Neuron (in vitro differentiated cells): ENCODE data around the gene CAPS.
"Not testable (repeated sequence)": the region's sequence is repeated elsewhere in the genome, so short reads cannot be mapped to it uniquely, and the experiment has no call there.

Experiments used
- H2AFZ ChIP-seq: one replicate; pipeline ENCODE4 v1.6.1; 2013; ENCODE audit warnings: low read depth, mild to moderate bottlenecking, inconsistent platforms, low read length, moderate library complexity
- H3K27me3 ChIP-seq: one replicate; pipeline ENCODE4 v1.6.1; 2013; ENCODE audit warnings: low read length; ENCODE audit not compliant: insufficient read depth
- H3K36me3 ChIP-seq: one replicate; pipeline ENCODE4 v1.6.1; 2013; ENCODE audit warnings: low read length; ENCODE audit not compliant: insufficient read depth
- H3K4me1 ChIP-seq: one replicate; pipeline ENCODE4 v1.6.1; 2013; ENCODE audit warnings: low read length; ENCODE audit not compliant: insufficient read depth
- H3K4me3 ChIP-seq: 2 replicates; pipeline ENCODE4 v1.5.1; 2013; ENCODE audit warnings: mild to moderate bottlenecking, low read length, moderate library complexity
- H3K9me3 ChIP-seq: one replicate; pipeline ENCODE4 v1.6.1; 2013; ENCODE audit warnings: low read length

Gene CAPS

DNA sequence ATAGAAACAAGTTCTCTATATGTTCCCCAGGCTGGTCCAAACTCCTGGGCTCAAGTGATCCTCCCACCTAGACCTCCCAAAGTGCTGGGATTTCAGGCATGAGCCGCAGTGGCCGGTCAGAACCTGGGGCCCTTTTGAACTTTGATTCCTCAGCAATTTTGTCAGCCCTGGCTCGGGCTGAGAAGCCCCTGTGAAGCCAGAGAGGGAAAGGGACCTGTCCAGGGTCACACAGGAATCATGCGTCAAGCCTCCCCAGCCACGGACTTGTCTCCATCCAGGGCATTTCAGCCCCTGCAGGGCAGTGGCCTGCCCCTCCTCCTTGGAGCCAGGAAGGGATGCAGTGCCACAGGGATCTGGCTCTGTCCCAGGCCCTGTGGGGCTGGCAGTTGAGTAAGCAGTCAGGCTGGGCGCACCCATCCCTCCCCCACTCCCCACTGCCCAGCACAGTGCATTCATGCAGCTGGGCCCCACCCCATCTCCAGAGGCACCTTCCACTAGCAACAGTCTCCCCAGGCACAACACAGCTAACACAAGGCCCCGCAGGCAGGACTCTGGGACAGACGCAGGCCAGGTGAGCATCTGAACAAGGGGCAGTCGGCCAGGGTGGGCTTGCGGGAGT lies at the start of gene CAPS:
CAPS (plus strand) TSS at position 516 of the 619 bp plus-strand sequence. CDS start 153 bp downstream, outside the sequence.
- no peak within 1 kb of the TSS for H3K4me3 ChIP-seq
- no peaks in the 10 kb centered on the region for H3K9me3 ChIP-seq
- peaks cover 20% of the 10 kb centered on the region for H3K4me1 ChIP-seq
- no peaks in the 10 kb centered on the region for H3K27me3 ChIP-seq
- no peak within 1 kb of the TSS for H2AFZ ChIP-seq
- peaks cover 35% of the 10 kb centered on the region for H3K36me3 ChIP-seq

DNA sequence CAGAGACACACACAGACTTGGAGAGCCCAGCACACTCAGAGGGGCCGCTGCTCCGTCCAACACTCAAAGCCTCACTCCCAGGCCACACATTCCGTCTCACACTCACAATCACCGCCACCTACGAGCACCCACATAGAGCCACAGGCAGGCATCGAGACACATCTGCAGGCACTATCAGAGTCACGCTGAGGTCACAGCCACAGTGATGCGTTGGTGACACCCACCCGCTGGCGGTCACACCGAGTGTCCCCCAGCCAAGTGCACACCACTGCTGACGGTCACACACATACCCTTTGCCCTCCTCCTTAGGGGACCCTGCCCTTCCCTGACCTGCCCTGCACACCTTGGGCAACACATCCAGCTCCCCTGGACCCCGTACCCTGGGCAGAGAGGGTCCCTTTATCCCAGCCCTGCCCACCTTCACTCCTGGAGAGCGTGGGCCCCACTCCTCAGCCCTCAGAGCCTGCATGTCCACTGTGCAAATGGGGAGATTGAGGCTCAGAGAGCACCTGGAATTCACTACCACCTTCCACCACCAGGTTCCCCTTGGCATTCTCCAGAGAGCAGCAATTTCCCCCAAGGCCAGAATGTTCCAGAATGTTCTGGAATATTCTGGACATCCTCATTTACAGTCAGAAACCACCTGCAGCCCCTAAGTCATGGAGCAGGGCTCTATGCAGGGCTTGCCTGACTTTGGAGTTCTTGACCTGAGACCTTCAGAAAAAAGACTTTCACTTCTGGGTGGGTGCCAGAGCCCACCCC lies 49.1 kb upstream of the CAPS start:
- Histone ChIP-seq H2AFZ (no peak overlapping the region), H3K36me3 (no peaks in the 10 kb centered on the region), H3K4me3 (no peak overlapping the region), H3K4me1 (no peaks in the 10 kb centered on the region), H3K27me3 (peaks cover 2% of the 10 kb centered on the region), H3K9me3 (no peaks in the 10 kb centered on the region)

- no peaks in the 10 kb centered on the region for H3K36me3 ChIP-seq
- no peaks in the 10 kb centered on the region for H3K9me3 ChIP-seq
- H3K27me3 ChIP-seq = peaks cover 2% of the 10 kb centered on the region
- H3K4me3 ChIP-seq = no peak overlapping the region
- no peaks in the 10 kb centered on the region for H3K4me1 ChIP-seq
- no peak overlapping the region for H2AFZ ChIP-seq
Measured at GRCh38 chr19:5865772-5866171, 48.3 kb upstream of the CAPS start.

DNA sequence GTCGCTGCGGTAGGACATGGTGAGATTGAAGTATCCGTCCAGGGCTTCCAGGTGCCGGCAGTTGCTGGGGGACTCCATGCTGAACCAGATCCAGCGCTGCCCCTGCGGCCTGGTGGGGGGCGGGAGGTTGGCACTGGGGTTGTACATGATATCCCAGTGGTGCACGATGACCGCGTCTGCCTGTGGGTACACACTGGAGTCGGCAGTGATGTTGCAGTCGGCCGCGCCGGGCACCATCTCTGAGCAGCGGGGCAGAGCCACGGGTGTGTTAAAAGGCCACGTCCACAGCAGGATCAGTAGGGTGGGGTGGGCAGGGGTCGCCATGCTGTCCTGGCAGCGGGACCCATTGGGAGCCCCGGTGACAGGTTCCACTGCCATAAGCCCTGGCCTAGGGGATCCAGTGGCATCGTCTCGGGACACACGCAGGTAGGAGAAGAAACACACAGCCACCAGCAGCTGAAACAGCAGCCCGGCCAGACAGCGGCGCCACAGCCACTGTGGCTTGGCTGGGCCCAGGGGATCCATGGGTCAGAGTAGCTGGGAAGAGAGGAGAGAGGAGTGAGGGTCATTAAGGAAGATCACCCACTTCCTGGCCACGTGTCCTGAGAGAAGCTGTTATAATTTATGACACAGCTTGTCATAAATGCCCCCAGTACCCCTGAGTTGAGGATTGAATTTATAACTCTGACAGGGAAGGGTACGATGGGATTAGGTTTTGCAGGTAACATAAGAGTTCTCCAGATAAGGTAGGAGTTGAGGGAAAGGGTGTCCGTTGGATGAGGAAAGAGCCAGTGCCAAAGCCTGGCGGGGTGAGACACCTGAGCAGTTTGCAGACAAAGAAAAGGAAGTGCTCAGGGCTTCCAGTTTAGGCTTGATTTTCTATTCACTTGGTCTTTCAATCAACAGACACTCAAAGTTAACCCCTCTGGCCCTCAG lies 46.6 kb upstream of the CAPS start:
- Histone ChIP-seq H3K4me3 (no peak overlapping the region), H2AFZ (no peak overlapping the region), H3K9me3 (no peaks in the 10 kb centered on the region), H3K4me1 (no peaks in the 10 kb centered on the region), H3K27me3 (peaks cover 2% of the 10 kb centered on the region), H3K36me3 (no peaks in the 10 kb centered on the region)

GRCh38 chr19:5870986-5871394 lies 43.1 kb upstream of the CAPS start:
- no peaks in the 10 kb centered on the region for H3K36me3 ChIP-seq
- no peak overlapping the region for H2AFZ ChIP-seq
- H3K4me3 ChIP-seq = no peak overlapping the region
- H3K9me3 ChIP-seq = no peaks in the 10 kb centered on the region
- peaks cover 2% of the 10 kb centered on the region for H3K27me3 ChIP-seq
- H3K4me1 ChIP-seq = no peaks in the 10 kb centered on the region

GRCh38 chr19:5873617-5874199 lies 40.3 kb upstream of the CAPS start:
- no peaks in the 10 kb centered on the region for H3K36me3 ChIP-seq
- H3K4me1 ChIP-seq = peaks cover 8% of the 10 kb centered on the region
- no peak overlapping the region for H3K4me3 ChIP-seq
- no peaks in the 10 kb centered on the region for H3K27me3 ChIP-seq
- no peak overlapping the region for H2AFZ ChIP-seq
- no peaks in the 10 kb centered on the region for H3K9me3 ChIP-seq

DNA sequence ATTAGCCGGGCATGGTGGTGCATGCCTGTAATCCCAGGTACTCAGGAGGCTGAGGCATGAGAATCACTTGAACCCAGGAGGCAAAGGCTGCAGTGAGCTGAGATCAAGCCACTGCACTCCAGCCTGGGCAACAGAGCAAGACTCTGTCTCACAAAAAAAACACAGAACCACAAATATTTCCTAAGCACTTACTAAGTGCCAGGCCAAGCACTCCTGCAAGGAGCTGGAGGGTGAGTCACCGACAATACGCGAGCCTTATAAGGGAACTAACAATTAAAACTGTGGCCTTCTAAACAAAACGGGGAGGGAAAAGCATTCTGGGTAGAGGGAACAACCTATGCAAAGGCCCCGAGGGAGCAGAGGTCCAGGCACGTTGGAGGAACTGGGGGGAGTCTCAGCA lies 39.6 kb upstream of the CAPS start:
- not testable (repeated sequence) for H3K9me3 ChIP-seq

DNA sequence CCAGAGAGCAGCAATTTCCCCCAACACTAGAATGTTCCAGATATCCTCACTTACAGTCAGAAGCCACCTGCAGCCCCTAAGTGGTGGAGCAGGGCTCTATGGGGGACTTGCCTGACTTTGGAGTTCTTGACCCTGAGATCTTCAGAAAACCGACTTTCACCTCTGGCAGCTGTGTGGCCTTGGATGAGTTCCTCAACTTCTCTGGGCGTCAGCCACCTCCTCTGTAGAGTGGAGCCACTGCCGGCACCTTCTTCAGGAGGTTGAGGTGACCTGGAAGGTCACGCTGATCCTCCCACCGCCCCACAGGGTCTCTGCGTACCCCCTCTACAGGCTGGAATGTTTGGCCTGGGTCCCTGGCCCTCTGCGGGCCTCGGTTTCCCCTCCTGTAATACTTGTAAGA lies 36.6 kb upstream of the CAPS start:
- Histone ChIP-seq H3K4me3 (no peak overlapping the region), H3K36me3 (no peaks in the 10 kb centered on the region), H3K27me3 (no peaks in the 10 kb centered on the region), H3K4me1 (peaks cover 28% of the 10 kb centered on the region), H2AFZ (no peak overlapping the region), H3K9me3 (no peaks in the 10 kb centered on the region)

More for the DNA sequence above, 39.6 kb upstream of the CAPS start:
- H3K4me3 ChIP-seq, H3K27me3 ChIP-seq, H2AFZ ChIP-seq, H3K36me3 ChIP-seq: not testable (repeated sequence)
- H3K4me1 ChIP-seq = peaks cover 12% of the 10 kb centered on the region

- Histone ChIP-seq H3K9me3 (no peaks in the 10 kb centered on the region), H3K4me3 (no peak overlapping the region), H3K27me3 (no peaks in the 10 kb centered on the region), H2AFZ (no peak overlapping the region), H3K4me1 (peaks cover 28% of the 10 kb centered on the region), H3K36me3 (no peaks in the 10 kb centered on the region)
Measured at GRCh38 chr19:5877882-5878281, 36.2 kb upstream of the CAPS start.

DNA sequence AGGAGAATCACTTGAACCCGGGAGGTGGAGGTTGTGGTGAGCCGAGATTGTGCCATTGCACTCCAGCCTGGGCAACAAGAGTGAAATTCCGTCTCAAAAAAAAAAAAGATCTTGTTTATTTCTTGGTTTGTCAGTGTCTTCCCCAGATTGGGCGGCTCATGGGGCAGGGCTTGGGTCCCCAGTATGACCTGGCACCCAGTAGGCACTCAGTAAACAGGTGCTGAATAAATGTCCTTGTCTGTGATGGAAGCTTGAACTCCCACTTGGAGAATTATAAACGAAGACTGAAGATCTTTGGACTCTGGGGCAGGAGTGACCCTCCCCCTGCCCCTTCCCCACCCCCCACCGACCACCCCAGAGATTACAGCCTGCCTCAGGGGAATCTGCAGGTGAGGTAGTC lies 33.9 kb upstream of the CAPS start:
- no peak overlapping the region for H2AFZ ChIP-seq
- H3K27me3 ChIP-seq = no peaks in the 10 kb centered on the region
- H3K4me1 ChIP-seq = peaks cover 28% of the 10 kb centered on the region
- no peak overlapping the region for H3K4me3 ChIP-seq
- no peaks in the 10 kb centered on the region for H3K9me3 ChIP-seq
- no peaks in the 10 kb centered on the region for H3K36me3 ChIP-seq

- Histone ChIP-seq H3K27me3 (no peaks in the 10 kb centered on the region), H2AFZ (no peak overlapping the region), H3K36me3 (no peaks in the 10 kb centered on the region), H3K9me3 (no peaks in the 10 kb centered on the region), H3K4me3 (no peak overlapping the region), H3K4me1 (peaks cover 28% of the 10 kb centered on the region)
Measured at GRCh38 chr19:5880604-5881078, 33.4 kb upstream of the CAPS start.

DNA sequence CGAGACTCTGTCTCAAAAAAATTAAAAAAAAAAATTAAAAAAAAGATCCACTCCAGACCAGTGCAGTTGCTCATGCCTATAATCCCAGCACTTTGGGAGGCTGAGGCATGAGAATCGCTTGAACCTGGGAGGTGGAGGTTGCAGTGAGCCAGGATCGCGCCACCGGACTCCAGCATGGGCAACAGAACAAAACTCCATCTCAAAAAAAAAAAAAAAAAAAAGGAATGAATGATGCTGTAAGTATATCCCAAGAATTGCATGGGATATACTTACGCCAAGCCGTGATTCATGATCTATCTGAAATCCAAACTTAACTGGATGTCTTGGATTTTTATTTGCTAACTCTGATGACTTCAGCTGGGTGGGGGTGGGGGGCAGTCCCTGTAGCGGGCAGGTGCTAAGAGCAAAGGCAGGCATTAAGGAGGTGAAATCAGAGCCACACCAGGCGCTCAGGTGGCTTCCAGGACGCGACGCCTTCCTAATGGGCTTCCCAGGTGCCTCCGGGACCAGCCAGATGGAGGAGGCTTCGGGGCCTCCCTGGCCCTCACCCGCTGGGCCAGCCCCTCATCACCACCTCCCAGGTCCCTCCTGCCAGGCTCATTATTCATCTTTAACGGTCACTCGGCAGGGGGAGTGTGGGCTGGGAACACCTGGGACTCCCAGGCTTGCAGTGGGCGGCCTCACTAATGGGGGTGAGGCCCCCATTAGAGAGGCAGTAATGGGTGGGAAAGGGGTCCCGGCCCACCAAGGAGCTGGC lies 32.3 kb upstream of the CAPS start:
- H3K36me3 ChIP-seq = no peaks in the 10 kb centered on the region
- peaks cover 28% of the 10 kb centered on the region for H3K4me1 ChIP-seq
- H3K27me3 ChIP-seq = no peaks in the 10 kb centered on the region
- H3K9me3 ChIP-seq = no peaks in the 10 kb centered on the region
- H2AFZ ChIP-seq = no peak overlapping the region
- H3K4me3 ChIP-seq = no peak overlapping the region
